Activated CD8-positive, alpha-beta T cell treated with anti-CD3 and anti-CD28 coated beads for 36 hours (primary cell): ENCODE results near the gene POFUT1. TPM values are rescaled to one million over a fixed set of nuclear protein-coding genes. Genes with fewer than 3 reads are reported as not detected.
"Not testable (repeated sequence)": the region's sequence is repeated elsewhere in the genome, so short reads cannot be mapped to it uniquely, and the experiment has no call there.

Experiments
- ATAC-seq: fragments of 200-7000 bp; cut with Tn5 transposase; one replicate; pipeline ENCODE4 v1.10.0; 2021; ENCODE audit warnings: mild to moderate bottlenecking, moderate library complexity
- CTCF ChIA-PET: fragments of 350-600 bp; sonication (Branson Sonifier 250); formaldehyde crosslinking; loops from one replicate; lab custom pipeline; 2021; ENCODE audit warnings: antibody characterized with exemption; lab: Charles Lee
- POLR2A ChIA-PET: fragments of 350-600 bp; sonication (Branson Sonifier 250); formaldehyde crosslinking; loops from one replicate; lab custom pipeline; 2021; ENCODE audit warnings: antibody characterized with exemption; lab: Charles Lee
- DNase-seq: peaks from one replicate; pipeline ENCODE4 v3.0.0-alpha.2; 2020
- H3K27ac Mint-ChIP-seq: one replicate; pipeline ENCODE4 v1.8.0; 2021; ENCODE audit warnings: mild to moderate bottlenecking, mixed read lengths
- H3K27me3 Mint-ChIP-seq: one replicate; pipeline ENCODE4 v1.8.0; 2021; ENCODE audit warnings: mixed read lengths
- H3K36me3 Mint-ChIP-seq: one replicate; pipeline ENCODE4 v1.8.0; 2021; ENCODE audit warnings: low read depth, mixed read lengths
- H3K4me1 Mint-ChIP-seq: one replicate; pipeline ENCODE4 v1.8.0; 2021; ENCODE audit warnings: low read depth, mixed read lengths
- H3K4me3 Mint-ChIP-seq: one replicate; pipeline ENCODE4 v1.8.0; 2021; ENCODE audit warnings: mild to moderate bottlenecking, moderate library complexity, mixed read lengths
- H3K9me3 Mint-ChIP-seq: one replicate; pipeline ENCODE4 v1.8.0; 2021; ENCODE audit warnings: mixed read lengths
- CTCF ChIP-seq: fragments of 200-600 bp; IDR thresholded peaks from one replicate; pipeline ENCODE4 v1.8.0; 2022; ENCODE audit warnings: antibody characterized with exemption, mild to moderate bottlenecking
- intact Hi-C: fragments of 100-400 bp; cut with micrococcal nuclease; formaldehyde crosslinking; loops from one replicate; pipeline ENCODE4 v1.10.0; 2022
- total RNA-seq, 2 experiments: library from RNA; stranded (reverse); gene quantifications; one replicate each; pipeline ENCODE4 v1.2.3, GENCODE V29; 2021

POFUT1 gene
- total RNA-seq, 2 experiments from 2014 or later: 43.7 to 46.2 TPM

GRCh38 chr20:32167552-32167951 lies 40.1 kb upstream of the POFUT1 start:
- ChIA-PET CTCF (no interaction called here), POLR2A (no interaction called here)
- DNase-seq: no peak
- Mint-ChIP-seq H3K4me1 (no peaks in the 10 kb centered on the region), H3K36me3 (peaks cover 27% of the 10 kb centered on the region), H3K27ac (no peak overlapping the region), H3K9me3 (no peaks in the 10 kb centered on the region), H3K27me3 (no peaks in the 10 kb centered on the region), H3K4me3 (no peak overlapping the region)
- intact Hi-C loops: no loop called here
- TF ChIP-seq CTCF: no peak
- no peak for ATAC-seq

GRCh38 chr20:32168184-32168910 lies 39.3 kb upstream of the POFUT1 start:
- POLR2A ChIA-PET: no interaction called here
- H3K36me3 Mint-ChIP-seq: peaks cover 25% of the 10 kb centered on the region
- no peak overlapping the region for H3K27ac Mint-ChIP-seq
- H3K4me1 Mint-ChIP-seq: no peaks in the 10 kb centered on the region
- intact Hi-C loops: no loop called here
- no peak overlapping the region for H3K4me3 Mint-ChIP-seq
- no peak for TF ChIP-seq CTCF
- ATAC-seq (no peak), DNase-seq (no peak)
- no peaks in the 10 kb centered on the region for H3K27me3 Mint-ChIP-seq
- CTCF ChIA-PET: no interaction called here
- H3K9me3 Mint-ChIP-seq: no peaks in the 10 kb centered on the region

DNA sequence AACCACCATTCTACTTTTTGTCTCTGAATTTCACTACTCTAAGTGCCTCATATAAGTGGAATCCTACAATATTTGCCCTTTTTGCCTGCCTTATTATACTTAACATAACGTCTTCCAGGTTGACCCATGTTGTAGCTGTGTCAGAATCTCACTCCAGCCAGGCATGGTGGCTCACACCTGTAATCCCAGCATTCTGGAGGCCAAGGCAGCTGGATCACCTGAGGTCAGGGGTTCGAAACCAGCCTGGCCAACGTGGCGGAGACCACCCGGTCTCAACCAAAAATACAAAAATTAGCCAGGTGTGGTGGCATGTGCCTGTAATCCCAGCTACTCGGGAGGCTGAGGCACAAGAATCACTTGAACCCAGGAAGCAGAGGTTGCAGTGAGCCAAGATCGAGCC lies 30.0 kb upstream of the POFUT1 start:
- H3K36me3 Mint-ChIP-seq, DNase-seq, CTCF ChIA-PET, H3K4me1 Mint-ChIP-seq, ATAC-seq, H3K4me3 Mint-ChIP-seq, H3K27ac Mint-ChIP-seq, H3K27me3 Mint-ChIP-seq, intact Hi-C loops, H3K9me3 Mint-ChIP-seq: not testable (repeated sequence)
- POLR2A ChIA-PET: interaction anchor here (0.6 kb wide), 1 partner anchor 195 kb away, joined by 3 read pairs; no protein-coding TSS in a partner anchor

DNA sequence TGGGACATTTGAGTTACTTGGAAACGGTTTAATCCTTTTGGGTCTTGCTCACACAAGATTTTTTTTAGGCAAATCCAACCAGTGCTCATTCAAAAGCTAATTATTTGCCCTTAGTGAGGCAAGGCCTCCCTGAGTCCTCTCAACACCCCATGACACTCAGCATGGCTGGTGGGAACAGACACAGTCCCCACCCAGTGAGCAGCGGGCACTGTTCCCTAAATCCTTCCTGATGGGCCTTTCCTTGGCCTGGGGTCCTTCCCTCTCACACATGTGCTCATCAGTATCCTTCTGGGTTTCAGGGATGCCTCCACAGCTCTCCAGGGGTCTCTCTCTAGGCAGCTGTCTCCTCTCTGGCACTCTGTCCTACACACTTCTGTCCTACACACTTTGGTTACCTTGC lies 28.2 kb upstream of the POFUT1 start:
- Mint-ChIP-seq H3K4me1 (peaks cover 2% of the 10 kb centered on the region), H3K27ac (no peak overlapping the region), H3K4me3 (no peak overlapping the region), H3K9me3 (no peaks in the 10 kb centered on the region), H3K27me3 (no peaks in the 10 kb centered on the region), H3K36me3 (no peaks in the 10 kb centered on the region)
- ATAC-seq (no peak), DNase-seq (no peak)
- TF ChIP-seq CTCF: no peak
- CTCF ChIA-PET: interaction anchor here (0.6 kb wide), 1 partner anchor 19 kb away, joined by 3 read pairs; no protein-coding TSS in a partner anchor
- intact Hi-C loops: no loop called here
- POLR2A ChIA-PET: no interaction called here

GRCh38 chr20:32179934-32180333 lies 27.7 kb upstream of the POFUT1 start:
- Mint-ChIP-seq H3K9me3 (no peaks in the 10 kb centered on the region), H3K36me3 (no peaks in the 10 kb centered on the region), H3K4me3 (no peak overlapping the region), H3K4me1 (peaks cover 2% of the 10 kb centered on the region), H3K27ac (no peak overlapping the region), H3K27me3 (no peaks in the 10 kb centered on the region)
- ChIA-PET CTCF (interaction anchor here (0.6 kb wide), 1 partner anchor 19 kb away, joined by 3 read pairs; no protein-coding TSS in a partner anchor), POLR2A (no interaction called here)
- DNase-seq (no peak), ATAC-seq (no peak)
- no peak for TF ChIP-seq CTCF
- intact Hi-C loops: no loop called here
